AG04450 (cell line): ENCODE data around the gene VPS37C. TPM values are rescaled to one million over a fixed set of nuclear protein-coding genes. Genes with fewer than 3 reads are reported as not detected.

ENCODE experiments used
- CTCF ChIA-PET: fragments of 300-600, 350-600 bp; formaldehyde crosslinking; extraction: SDS; loops from one replicate; lab custom pipeline; 2022; ENCODE audit warnings: antibody characterized with exemption, inconsistent platforms; lab: Charles Lee
- POLR2A ChIA-PET: fragments of 350-600 bp; formaldehyde crosslinking; extraction: SDS; loops from one replicate; lab custom pipeline; 2021; ENCODE audit warnings: antibody characterized with exemption, inconsistent platforms; lab: Yijun Ruan, JAX
- DNase-seq: peaks from one replicate; pipeline ENCODE4 v3.0.0-alpha.2; 2011; ENCODE audit warnings: low read depth, low spot score
- H3K27ac ChIP-seq: one replicate; pipeline ENCODE4 v1.5.1; 2012; ENCODE audit warnings: low read depth, low read length, control low read depth
- H3K27me3 ChIP-seq: one replicate; pipeline ENCODE4 v1.6.0; 2012; ENCODE audit warnings: low read length; ENCODE audit not compliant: control insufficient read depth, insufficient read depth
- H3K4me3 ChIP-seq: 2 replicates; pipeline ENCODE4 v1.5.1; 2011; ENCODE audit warnings: mild to moderate bottlenecking, low read depth, low read length, control low read depth
- H3K9me3 ChIP-seq: 2 replicates; pipeline ENCODE4 v1.5.1; 2012; ENCODE audit warnings: low read length; ENCODE audit not compliant: control insufficient read depth, insufficient read depth
- polyA plus RNA-seq: library from polyadenylated mRNA; depleted of rRNA; stranded (reverse); fragments of >200 nt; gene quantifications from 2 replicates; pipeline ENCODE4 v1.2.3, GENCODE V29; 2011
- TF ChIP-seq, protein P1 (sequence below): IDR thresholded peaks from 2 replicates; pipeline ENCODE4 v1.5.1; 2011; ENCODE audit warnings: low read depth, low read length, control low read depth, inconsistent platforms

Gene VPS37C
- polyA plus RNA-seq, 1 experiment: 10.9 TPM

DNA sequence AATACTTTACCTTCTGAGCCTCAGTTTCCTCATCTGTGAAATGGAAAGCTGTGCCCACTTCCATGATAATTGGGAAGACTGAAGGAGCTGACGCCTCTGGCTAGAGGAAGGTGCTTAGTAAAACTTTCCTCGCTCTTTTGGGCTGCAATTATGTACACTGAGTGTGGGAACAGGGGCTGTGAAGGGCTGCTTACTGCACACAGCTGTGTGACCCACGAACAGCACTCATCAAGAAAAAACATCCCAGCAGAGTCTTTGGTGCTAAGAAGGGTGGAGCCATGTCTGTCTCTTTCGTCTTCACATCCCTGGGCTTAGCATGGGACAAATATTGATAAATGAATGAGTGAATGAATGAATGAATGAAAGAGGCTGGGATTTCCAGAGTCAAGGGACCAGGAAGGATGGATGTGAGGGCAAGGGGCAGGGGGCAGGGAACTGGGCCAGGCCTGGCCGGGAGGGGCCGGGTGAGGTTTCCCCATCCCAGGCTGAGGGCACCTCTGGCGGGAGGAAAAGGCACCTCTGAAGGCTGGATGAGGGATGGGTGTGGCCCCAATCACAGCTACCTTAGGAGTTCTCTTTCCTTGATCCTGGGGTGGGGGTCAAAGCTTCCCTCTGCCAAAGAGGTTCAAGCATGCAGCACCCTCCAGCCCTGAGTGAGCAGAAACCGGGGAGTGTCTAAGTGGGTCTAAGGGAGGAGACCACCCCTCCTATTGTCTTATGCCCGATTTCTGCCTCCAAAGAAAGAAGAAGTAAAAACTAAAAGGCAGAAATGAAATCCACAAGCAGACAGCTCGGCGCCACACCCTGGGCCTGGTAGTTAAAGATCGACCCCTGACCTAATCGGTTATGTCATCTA lies 68.1 kb downstream of the VPS37C start:
- TF ChIP-seq, protein P1, sequence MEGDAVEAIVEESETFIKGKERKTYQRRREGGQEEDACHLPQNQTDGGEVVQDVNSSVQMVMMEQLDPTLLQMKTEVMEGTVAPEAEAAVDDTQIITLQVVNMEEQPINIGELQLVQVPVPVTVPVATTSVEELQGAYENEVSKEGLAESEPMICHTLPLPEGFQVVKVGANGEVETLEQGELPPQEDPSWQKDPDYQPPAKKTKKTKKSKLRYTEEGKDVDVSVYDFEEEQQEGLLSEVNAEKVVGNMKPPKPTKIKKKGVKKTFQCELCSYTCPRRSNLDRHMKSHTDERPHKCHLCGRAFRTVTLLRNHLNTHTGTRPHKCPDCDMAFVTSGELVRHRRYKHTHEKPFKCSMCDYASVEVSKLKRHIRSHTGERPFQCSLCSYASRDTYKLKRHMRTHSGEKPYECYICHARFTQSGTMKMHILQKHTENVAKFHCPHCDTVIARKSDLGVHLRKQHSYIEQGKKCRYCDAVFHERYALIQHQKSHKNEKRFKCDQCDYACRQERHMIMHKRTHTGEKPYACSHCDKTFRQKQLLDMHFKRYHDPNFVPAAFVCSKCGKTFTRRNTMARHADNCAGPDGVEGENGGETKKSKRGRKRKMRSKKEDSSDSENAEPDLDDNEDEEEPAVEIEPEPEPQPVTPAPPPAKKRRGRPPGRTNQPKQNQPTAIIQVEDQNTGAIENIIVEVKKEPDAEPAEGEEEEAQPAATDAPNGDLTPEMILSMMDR: no peak
- no peak for DNase-seq
- Histone ChIP-seq H3K9me3 (peaks cover 4% of the 10 kb centered on the region; the same call in 1 of the 2 replicates), H3K4me3 (no peak overlapping the region), H3K27me3 (no peaks in the 10 kb centered on the region), H3K27ac (no peak overlapping the region)
- CTCF ChIA-PET: no interaction called here
- POLR2A ChIA-PET: no interaction called here

DNA sequence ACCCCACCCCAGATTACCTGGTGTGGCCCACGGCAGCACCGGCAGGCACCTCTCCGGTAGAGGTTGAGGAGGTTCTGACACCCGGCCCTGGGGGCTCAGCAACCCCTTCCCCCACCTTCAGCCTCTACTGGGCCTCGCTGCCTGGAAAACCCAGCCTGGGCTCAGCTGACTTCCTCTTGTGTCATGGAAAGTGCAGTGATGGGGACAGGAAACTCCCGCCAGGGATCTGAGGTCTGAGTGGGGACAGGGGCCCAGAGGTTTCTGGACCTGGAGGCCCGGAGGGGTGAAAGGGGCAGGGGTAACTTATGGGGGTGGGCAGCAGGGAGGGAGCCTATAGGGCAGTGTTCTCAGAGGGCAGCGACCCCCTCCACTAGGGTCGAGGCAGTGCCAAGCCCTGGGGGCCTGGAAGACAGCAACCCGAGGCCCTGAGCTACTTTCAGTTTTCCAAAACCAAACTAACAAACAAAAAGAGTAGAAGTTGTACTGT lies 68.9 kb downstream of the VPS37C start:
- POLR2A ChIA-PET: no interaction called here
- Histone ChIP-seq H3K27me3 (no peaks in the 10 kb centered on the region), H3K27ac (no peak overlapping the region), H3K9me3 (peaks cover 4% of the 10 kb centered on the region; the same call in 1 of the 2 replicates), H3K4me3 (no peak overlapping the region)
- DNase-seq: no peak
- CTCF ChIA-PET: no interaction called here
- TF ChIP-seq, protein P1: no peak

DNA sequence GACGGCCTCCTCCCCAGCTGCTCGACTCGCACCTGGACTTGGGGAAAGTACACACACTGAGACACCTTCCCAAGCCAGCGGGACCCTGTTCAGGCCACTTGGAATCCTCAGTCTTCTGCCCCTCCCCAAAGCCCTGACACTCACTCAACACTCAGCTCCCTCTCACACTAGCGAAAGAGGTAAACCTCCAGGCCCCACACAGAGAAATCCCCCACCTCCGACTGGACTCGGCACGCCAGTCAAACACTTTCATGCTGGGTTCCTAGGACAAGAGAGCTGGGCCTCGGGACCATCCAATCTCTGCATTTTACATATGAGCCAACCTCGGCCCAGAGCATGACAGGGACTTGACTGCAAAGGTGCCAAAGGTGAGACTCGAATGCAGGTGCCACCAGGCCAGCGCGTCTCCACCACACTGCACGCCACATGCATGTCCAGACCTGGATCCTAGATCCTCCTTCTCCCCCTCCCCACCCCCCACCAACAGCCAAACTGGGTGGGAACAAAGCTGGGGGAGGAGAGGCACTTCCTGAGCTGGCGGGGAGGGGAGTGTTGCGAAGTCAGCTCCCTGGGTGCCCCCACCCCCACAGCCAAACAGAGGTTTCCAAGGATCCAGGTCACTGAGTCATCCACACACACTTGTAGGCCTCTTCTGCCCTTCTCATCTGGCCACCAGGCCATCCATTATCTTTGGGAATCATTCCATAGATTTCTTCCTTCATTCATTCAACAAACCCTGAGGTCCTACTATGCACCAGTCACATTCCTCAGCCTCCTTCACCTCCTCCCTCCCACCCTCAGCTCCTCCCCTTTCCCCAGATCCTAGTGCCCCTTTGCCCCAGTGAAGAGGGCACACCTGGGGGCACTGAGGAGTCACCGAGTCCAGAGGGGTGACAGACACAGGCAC lies 69.6 kb downstream of the VPS37C start:
- Histone ChIP-seq H3K27ac (no peak overlapping the region), H3K4me3 (no peak overlapping the region), H3K27me3 (no peaks in the 10 kb centered on the region), H3K9me3 (peaks cover 4% of the 10 kb centered on the region; the same call in 1 of the 2 replicates)
- DNase-seq: no peak
- ChIA-PET CTCF (no interaction called here), POLR2A (no interaction called here)
- TF ChIP-seq, protein P1: no peak

DNA sequence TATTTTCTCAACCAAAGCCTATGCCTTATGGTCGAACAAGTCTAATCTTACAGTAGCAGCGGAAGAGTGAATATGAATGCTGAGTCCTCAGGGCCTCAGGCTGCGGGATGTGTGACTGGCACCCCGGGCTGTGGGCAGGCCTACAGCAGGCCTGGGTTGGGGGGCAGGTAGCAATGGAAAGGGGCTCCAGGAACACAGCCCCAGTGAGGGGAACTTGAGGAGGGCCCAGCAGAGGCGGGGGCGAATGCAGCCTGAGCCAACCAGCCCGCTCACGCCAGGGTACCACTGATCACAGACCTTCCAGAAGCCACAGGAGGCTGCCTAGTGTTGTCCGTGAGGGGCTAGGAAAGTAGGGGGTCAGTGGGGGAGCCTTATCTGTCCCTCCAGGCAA lies 70.2 kb downstream of the VPS37C start:
- Histone ChIP-seq H3K27me3 (peaks cover 3% of the 10 kb centered on the region), H3K4me3 (no peak overlapping the region), H3K27ac (no peak overlapping the region), H3K9me3 (peaks cover 4% of the 10 kb centered on the region; the same call in 1 of the 2 replicates)
- POLR2A ChIA-PET: no interaction called here
- TF ChIP-seq, protein P1: no peak
- no peak for DNase-seq
- CTCF ChIA-PET: no interaction called here
